Stimulated activated CD4-positive, alpha-beta T cell treated with anti-CD3 and anti-CD28 coated beads, Interleukin-4, amount 100 ng/mL, for 4 hours (primary cell): ENCODE measurements around the gene POU5F1.

Experiments
- DNase-seq, 2 experiments: peaks; one replicate each; pipeline ENCODE4 v3.0.0-alpha.2; 2020

The POU5F1 gene

GRCh38 chr6:31138982-31139381 is 31.5 kb downstream of the POU5F1 start, which contains the start of gene PSORS1C2:
Gene PSORS1C2, minus strand, starts transcription at chr6:31139066. Its CDS starts 40 bp downstream, at chr6:31139026.
- no peak for DNase-seq

- no peak for DNase-seq
These were observed 34.8 kb downstream of the POU5F1 start for GRCh38 chr6:31135710-31136109.

- no peak for DNase-seq
These were observed 37.7 kb downstream of the POU5F1 start for GRCh38 chr6:31132806-31133205.

GRCh38 chr6:31131595-31131994 is 38.9 kb downstream of the POU5F1 start:
- DNase-seq, result no peak

- DNase-seq, result no peak
These were observed 39.7 kb downstream of the POU5F1 start for GRCh38 chr6:31130751-31131150.

GRCh38 chr6:31129130-31129529 is 41.4 kb downstream of the POU5F1 start:
- no peak for DNase-seq

- DNase-seq, result peak; percentile 53 to 69
These were observed 42.3 kb downstream of the POU5F1 start for GRCh38 chr6:31128093-31128676.

- DNase-seq, result no peak
These were observed 43.9 kb downstream of the POU5F1 start for GRCh38 chr6:31126396-31127175.

- no peak for DNase-seq
These were observed 44.7 kb downstream of the POU5F1 start for GRCh38 chr6:31125586-31126363.

- no peak for DNase-seq
These were observed 45.3 kb downstream of the POU5F1 start for GRCh38 chr6:31125162-31125561.

GRCh38 chr6:31122791-31123706 is 47.4 kb downstream of the POU5F1 start:
- no peak for DNase-seq

- no peak for DNase-seq
These were observed 49.2 kb downstream of the POU5F1 start for GRCh38 chr6:31121131-31121790.

- DNase-seq, result no peak
These were observed 50.1 kb downstream of the POU5F1 start, which contains the start of gene CDSN for GRCh38 chr6:31120151-31120915. Gene CDSN, minus strand, starts transcription at chr6:31120446. Its CDS starts 27 bp downstream, at chr6:31120419.

- DNase-seq, result no peak
These were observed 52.3 kb downstream of the POU5F1 start for GRCh38 chr6:31118178-31118577.

- no peak for DNase-seq
These were observed 53.7 kb downstream of the POU5F1 start for GRCh38 chr6:31116661-31117385.

GRCh38 chr6:31115941-31116560 is 54.4 kb downstream of the POU5F1 start:
- DNase-seq, result no peak

GRCh38 chr6:31114970-31115849 is 55.3 kb downstream of the POU5F1 start:
- DNase-seq, result no peak

- no peak for DNase-seq
These were observed 56.0 kb downstream of the POU5F1 start, which contains the start of gene PSORS1C1 for GRCh38 chr6:31114541-31114878. Gene PSORS1C1, plus strand, starts transcription at chr6:31114800. Its CDS starts 14,833 bp downstream, at chr6:31129633.
